ENCODE data around the gene IGFBP5. TPM values are rescaled to one million over a fixed set of nuclear protein-coding genes. Genes with fewer than 3 reads are reported as not detected.
A peak's percentile ranks its signal among the peaks of the same experiment; 100 is the strongest.

IGFBP5 gene
- total and polyA plus RNA-seq, 7 donors = 44.9 to 451 (median 216) TPM

DNA sequence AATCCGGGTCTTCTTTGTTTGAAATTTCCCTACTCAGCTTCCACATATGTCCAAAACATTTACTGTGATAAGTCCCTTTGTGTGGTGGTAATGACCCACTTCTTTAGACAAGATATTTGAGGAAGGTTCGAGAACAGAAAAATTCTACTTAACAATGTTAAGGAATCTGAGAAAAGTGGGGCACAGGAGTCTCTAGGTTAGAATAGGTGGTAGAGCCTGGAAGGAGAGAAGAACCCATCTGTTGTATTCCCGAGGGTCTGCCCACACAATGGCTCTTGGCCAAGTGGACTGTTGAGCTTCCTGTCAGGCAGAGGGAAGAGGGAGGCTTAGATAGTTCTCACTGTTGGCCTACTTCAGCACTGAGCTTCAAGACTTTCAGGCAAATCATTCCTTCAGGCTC, 57.9 kb downstream of the IGFBP5 start:
- peaks cover 4% of the 10 kb centered on the region for H3K4me1 ChIP-seq
- no peak overlapping the region for H3K4me3 ChIP-seq
- no peak overlapping the region for H3K27ac ChIP-seq
- ATAC-seq (no peak), DNase-seq (no peak)
- WGBS, 3 donors = 61 to 72% (median 66%) methylated on average over 3 of the region's 3 CpGs
- no peaks in the 10 kb centered on the region for H3K36me3 ChIP-seq (ENCODE audit: insufficient read depth in 1 of 2, low read depth in 1 of 2)
- intact Hi-C loops (cut with DNase I) = no loop called here
- TF ChIP-seq CTCF (IDR thresholded peaks at IDR 0.05) = no peak
- peaks cover 0 to 50% (median 15%) of the 10 kb centered on the region in 3 donors for H3K27me3 ChIP-seq (ENCODE audit: insufficient read depth in 3 of 3, low read length in 2 of 3)
- no peaks in the 10 kb centered on the region for H3K9me3 ChIP-seq

GRCh38 chr2:216636551-216637450, 58.5 kb downstream of the IGFBP5 start:
- TF ChIP-seq CTCF (IDR thresholded peaks at IDR 0.05) = no peak
- Histone ChIP-seq H3K27me3 (ENCODE audit: insufficient read depth in 3 of 3, low read length in 2 of 3) (peaks cover 0 to 50% (median 15%) of the 10 kb centered on the region in 3 donors), H3K27ac (no peak overlapping the region), H3K4me3 (no peak overlapping the region), H3K4me1 (peaks cover 4% of the 10 kb centered on the region), H3K36me3 (ENCODE audit: insufficient read depth in 1 of 2, low read depth in 1 of 2) (no peaks in the 10 kb centered on the region), H3K9me3 (no peaks in the 10 kb centered on the region)
- no peak for DNase-seq
- WGBS, 3 donors = 34 to 46% (median 45%) methylated on average over 29 of the region's 29 CpGs
- intact Hi-C loops (cut with DNase I) = no loop called here
- peak in 2 of 4 donors; percentile 45 to 46 for ATAC-seq

DNA sequence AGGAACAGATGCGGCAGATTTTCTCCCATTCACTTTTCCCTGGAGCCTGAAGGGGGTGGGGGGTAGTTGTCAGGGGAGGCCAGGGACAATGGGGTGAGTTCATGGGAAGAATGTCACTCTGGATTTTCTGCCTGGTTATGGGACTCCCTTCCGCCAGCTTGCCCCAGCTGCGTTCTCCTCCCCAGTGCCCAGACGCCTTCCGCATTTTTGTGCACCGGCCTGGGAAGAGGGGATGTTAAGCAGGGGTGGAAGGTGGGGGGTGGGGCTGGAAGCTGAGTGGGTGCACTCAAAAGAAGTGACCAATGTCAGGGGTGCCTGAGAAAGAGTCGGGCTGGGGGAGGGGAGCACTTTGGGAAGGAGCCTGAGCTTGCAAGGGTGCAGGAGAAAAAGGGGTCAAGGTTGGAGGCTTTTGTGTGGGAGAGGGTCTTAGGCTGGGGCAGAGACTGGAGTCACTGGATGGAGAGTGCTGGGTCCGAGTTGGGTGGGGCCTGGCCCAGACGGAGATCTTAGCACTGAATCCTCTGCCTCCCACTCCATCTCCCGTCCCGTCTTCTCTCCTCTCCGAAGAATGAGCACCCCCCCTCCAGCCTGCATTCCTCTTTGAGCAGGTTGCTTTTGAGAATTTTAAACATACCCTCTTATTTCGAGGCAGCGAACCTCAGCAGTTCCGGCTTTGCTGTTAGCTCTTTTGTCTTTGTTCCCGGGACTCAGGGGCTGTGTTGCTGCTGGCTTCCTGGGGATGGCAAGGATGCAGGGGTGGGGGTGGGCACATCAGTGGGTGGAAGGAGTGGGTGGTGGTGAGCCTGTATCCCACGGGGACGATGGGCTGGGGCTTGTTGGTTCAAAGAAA, 59.4 kb downstream of the IGFBP5 start:
- H3K27ac ChIP-seq = no peak overlapping the region
- no peak for TF ChIP-seq CTCF (IDR thresholded peaks at IDR 0.05)
- H3K9me3 ChIP-seq = no peaks in the 10 kb centered on the region
- H3K27me3 ChIP-seq (ENCODE audit: insufficient read depth in 3 of 3, low read length in 2 of 3) = peaks cover 0 to 50% (median 15%) of the 10 kb centered on the region in 3 donors
- 34 to 46% (median 40%) methylated on average over 16 to 18 of the region's 18 CpGs for WGBS, 3 donors
- peaks cover 4% of the 10 kb centered on the region for H3K4me1 ChIP-seq
- peak overlapping the region; percentile 70 for H3K4me3 ChIP-seq
- no peaks in the 10 kb centered on the region for H3K36me3 ChIP-seq (ENCODE audit: insufficient read depth in 1 of 2, low read depth in 1 of 2)
- no peak for ATAC-seq
- intact Hi-C loops (cut with DNase I) = no loop called here
- no peak for DNase-seq

- DNase-seq (no peak), ATAC-seq (no peak)
- H3K4me1 ChIP-seq = peaks cover 4% of the 10 kb centered on the region
- no peaks in the 10 kb centered on the region for H3K9me3 ChIP-seq
- H3K27me3 ChIP-seq (ENCODE audit: insufficient read depth in 3 of 3, low read length in 2 of 3) = peaks cover 0 to 50% (median 15%) of the 10 kb centered on the region in 3 donors
- intact Hi-C loops (cut with DNase I) = no loop called here
- H3K27ac ChIP-seq = no peak overlapping the region
- H3K36me3 ChIP-seq (ENCODE audit: insufficient read depth in 1 of 2, low read depth in 1 of 2) = no peaks in the 10 kb centered on the region
- TF ChIP-seq CTCF (IDR thresholded peaks at IDR 0.05) = no peak
- H3K4me3 ChIP-seq = peak overlapping the region; percentile 70
- 22 to 33% (median 24%) methylated on average over 7 of the region's 7 CpGs for WGBS, 3 donors
Measured at GRCh38 chr2:216635171-216635570, 60.2 kb downstream of the IGFBP5 start.

All from psoas muscle (tissue), 8 donors.